Type B pancreatic cell (in vitro differentiated cells): Measurements from ENCODE around the gene KRTAP9-4. TPM values are rescaled to one million over a fixed set of nuclear protein-coding genes. Genes with fewer than 3 reads are reported as not detected.

Experiments used
- DNase-seq: peaks from one replicate; pipeline ENCODE4 v3.0.0; 2021; ENCODE audit warnings: mixed read lengths; ENCODE audit not compliant: unreplicated experiment; ENCODE audit errors: extremely low spot score
- H3K27ac Mint-ChIP-seq: 2 replicates; pipeline ENCODE4 v1.8.0; 2021; ENCODE audit warnings: mild to moderate bottlenecking, mixed read lengths
- H3K27me3 Mint-ChIP-seq: 2 replicates; pipeline ENCODE4 v1.8.0; 2021; ENCODE audit warnings: mixed read lengths
- H3K36me3 Mint-ChIP-seq: 2 replicates; pipeline ENCODE4 v1.8.0; 2021; ENCODE audit warnings: mixed read lengths
- H3K4me1 Mint-ChIP-seq: one replicate; pipeline ENCODE4 v1.8.0; 2021; ENCODE audit warnings: mixed read lengths; ENCODE audit not compliant: unreplicated experiment
- H3K4me3 Mint-ChIP-seq: 2 replicates; pipeline ENCODE4 v1.8.0; 2021; ENCODE audit warnings: mild to moderate bottlenecking, mixed read lengths
- H3K9me3 Mint-ChIP-seq: 2 replicates; pipeline ENCODE4 v1.8.0; 2021; ENCODE audit warnings: mixed read lengths
- CTCF ChIP-seq: fragments of 200-600 bp; sonication (generic); conservative IDR thresholded peaks from 2 replicates; pipeline ENCODE4 v1.5.0; 2021; ENCODE audit warnings: antibody characterized with exemption, mild to moderate bottlenecking
- total RNA-seq: library from RNA; stranded (reverse); gene quantifications from 2 replicates; pipeline ENCODE4 v1.2.1, GENCODE V29; 2021; ENCODE audit warnings: low replicate concordance

Gene KRTAP9-4
- total RNA-seq, 1 donor from 2014 or later = not detected

GRCh38 chr17:41284043-41284442 is 34.6 kb downstream of the KRTAP9-4 start:
- Mint-ChIP-seq H3K4me1 (no peaks in the 10 kb centered on the region), H3K36me3 (no peaks in the 10 kb centered on the region), H3K4me3 (no peak overlapping the region), H3K27ac (no peak overlapping the region), H3K27me3 (no peaks in the 10 kb centered on the region), H3K9me3 (no peaks in the 10 kb centered on the region)
- no peak for DNase-seq
- no peak for TF ChIP-seq CTCF

GRCh38 chr17:41284546-41284945 is 35.1 kb downstream of the KRTAP9-4 start:
- Mint-ChIP-seq H3K9me3 (no peaks in the 10 kb centered on the region), H3K27ac (no peak overlapping the region), H3K36me3 (no peaks in the 10 kb centered on the region), H3K27me3 (no peaks in the 10 kb centered on the region), H3K4me3 (no peak overlapping the region), H3K4me1 (no peaks in the 10 kb centered on the region)
- no peak for DNase-seq
- TF ChIP-seq CTCF = no peak

- no peak for DNase-seq
- Mint-ChIP-seq H3K4me3 (no peak overlapping the region), H3K27me3 (no peaks in the 10 kb centered on the region), H3K27ac (no peak overlapping the region), H3K9me3 (no peaks in the 10 kb centered on the region), H3K36me3 (no peaks in the 10 kb centered on the region), H3K4me1 (no peaks in the 10 kb centered on the region)
- TF ChIP-seq CTCF = no peak
These were observed 37.6 kb downstream of the KRTAP9-4 start for GRCh38 chr17:41287050-41287449.

GRCh38 chr17:41294016-41294415 is 44.5 kb downstream of the KRTAP9-4 start:
- no peaks in the 10 kb centered on the region for H3K36me3 Mint-ChIP-seq
- no peak for DNase-seq
- H3K4me1 Mint-ChIP-seq = no peaks in the 10 kb centered on the region
- TF ChIP-seq CTCF = no peak
- H3K27me3 Mint-ChIP-seq = no peaks in the 10 kb centered on the region
- no peak overlapping the region for H3K27ac Mint-ChIP-seq
- H3K4me3 Mint-ChIP-seq = no peak overlapping the region
- H3K9me3 Mint-ChIP-seq = peaks cover 4% of the 10 kb centered on the region

GRCh38 chr17:41296846-41297245 is 47.4 kb downstream of the KRTAP9-4 start:
- Mint-ChIP-seq H3K36me3 (peaks cover 4% of the 10 kb centered on the region), H3K9me3 (peaks cover 4% of the 10 kb centered on the region), H3K27ac (no peak overlapping the region), H3K27me3 (no peaks in the 10 kb centered on the region), H3K4me3 (no peak overlapping the region), H3K4me1 (no peaks in the 10 kb centered on the region)
- TF ChIP-seq CTCF = no peak
- no peak for DNase-seq
